22Rv1 (cell line): ENCODE data around the gene C6orf120.

Experiments
- CTCF ChIP-seq: fragments of 450-650 bp; IDR thresholded peaks from 2 replicates; pipeline ENCODE4 v1.5.1; 2017; ENCODE audit warnings: mild to moderate bottlenecking
- ZFX ChIP-seq: fragments of 450-650 bp; IDR thresholded peaks from 2 replicates; pipeline ENCODE4 v1.6.1; 2017; ENCODE audit warnings: antibody characterized with exemption, borderline replicate concordance

- TF ChIP-seq CTCF (no peak), ZFX (no peak)
Measured at GRCh38 chr6:169714595-169714994, 12.7 kb downstream of the C6orf120 start.
